ENCODE data around the gene RFX6.

DNA sequence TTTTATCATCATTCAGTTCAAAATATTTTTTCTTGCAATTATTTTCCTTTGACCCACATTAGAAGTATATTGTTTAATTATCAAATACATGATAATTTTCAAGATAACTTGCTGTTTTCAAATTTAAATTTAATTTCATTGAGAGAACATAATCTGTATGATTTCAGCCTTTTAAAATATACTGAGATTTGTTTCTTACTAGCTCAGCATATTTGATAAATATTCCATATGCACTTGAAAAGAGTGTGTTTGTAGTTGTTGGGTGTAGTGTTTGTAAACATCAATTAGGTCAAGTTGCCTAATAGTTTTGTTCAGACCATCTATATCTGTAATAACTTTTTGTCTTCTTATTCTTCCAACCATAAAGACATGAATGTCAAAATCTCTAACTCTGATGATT is 19.0 kb upstream of the RFX6 start:
- TF ChIP-seq, protein P1, sequence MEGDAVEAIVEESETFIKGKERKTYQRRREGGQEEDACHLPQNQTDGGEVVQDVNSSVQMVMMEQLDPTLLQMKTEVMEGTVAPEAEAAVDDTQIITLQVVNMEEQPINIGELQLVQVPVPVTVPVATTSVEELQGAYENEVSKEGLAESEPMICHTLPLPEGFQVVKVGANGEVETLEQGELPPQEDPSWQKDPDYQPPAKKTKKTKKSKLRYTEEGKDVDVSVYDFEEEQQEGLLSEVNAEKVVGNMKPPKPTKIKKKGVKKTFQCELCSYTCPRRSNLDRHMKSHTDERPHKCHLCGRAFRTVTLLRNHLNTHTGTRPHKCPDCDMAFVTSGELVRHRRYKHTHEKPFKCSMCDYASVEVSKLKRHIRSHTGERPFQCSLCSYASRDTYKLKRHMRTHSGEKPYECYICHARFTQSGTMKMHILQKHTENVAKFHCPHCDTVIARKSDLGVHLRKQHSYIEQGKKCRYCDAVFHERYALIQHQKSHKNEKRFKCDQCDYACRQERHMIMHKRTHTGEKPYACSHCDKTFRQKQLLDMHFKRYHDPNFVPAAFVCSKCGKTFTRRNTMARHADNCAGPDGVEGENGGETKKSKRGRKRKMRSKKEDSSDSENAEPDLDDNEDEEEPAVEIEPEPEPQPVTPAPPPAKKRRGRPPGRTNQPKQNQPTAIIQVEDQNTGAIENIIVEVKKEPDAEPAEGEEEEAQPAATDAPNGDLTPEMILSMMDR (IDR thresholded peaks at IDR 0.05; ENCODE audit: poor library complexity), result no peak
- TF ChIP-seq EZH2phosphoT487 (IDR thresholded peaks at IDR 0.05; ENCODE audit: low read depth, severe bottlenecking, unreplicated experiment), result no peak
- no peak for TF ChIP-seq EZH2 (IDR thresholded peaks at IDR 0.05; ENCODE audit: borderline replicate concordance)

Measured in hepatocyte (in vitro differentiated cells).